Neural progenitor cell (in vitro differentiated cells): Measurements from ENCODE around the gene ENDOU.

Source experiments
- CTCF ChIP-seq: fragments of 200-600 bp; sonication (generic); IDR thresholded peaks from 2 replicates; pipeline ENCODE4 v1.5.1; 2017; ENCODE audit warnings: antibody characterized with exemption, mild to moderate bottlenecking
- EZH2phosphoT487 ChIP-seq: fragments of 200-600 bp; sonication (generic); IDR thresholded peaks from 2 replicates; pipeline ENCODE4 v1.6.1; 2017; ENCODE audit warnings: antibody characterized with exemption

DNA sequence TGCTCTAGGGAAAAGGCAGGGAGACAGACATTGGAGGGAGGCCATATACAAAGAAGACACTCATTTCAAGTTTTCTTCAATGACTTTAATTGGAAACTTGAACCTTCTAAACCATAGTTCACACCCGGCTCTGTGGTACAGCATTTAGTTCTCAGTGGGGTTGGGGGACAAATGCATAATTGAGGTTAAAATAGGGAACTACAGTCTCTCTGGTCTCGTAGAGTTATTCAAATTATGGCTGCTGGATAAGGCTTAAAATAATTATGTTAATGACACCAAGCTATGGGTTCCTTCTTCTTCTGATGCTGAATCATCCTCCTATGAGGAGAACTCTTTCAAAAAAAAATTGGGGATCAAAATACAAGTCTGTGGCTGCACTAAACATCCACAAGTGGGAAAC lies 15.6 kb downstream of the ENDOU start:
- TF ChIP-seq CTCF (no peak), EZH2phosphoT487 (no peak)
